Activated CD4-positive, alpha-beta T cell treated with anti-CD3 and anti-CD28 coated beads, Interleukin-2, amount 10 ng/mL, durations not matched to agents 24 days and 14 days (primary cell): Measurements from ENCODE around the gene PKDREJ. TPM values are rescaled to one million over a fixed set of nuclear protein-coding genes. Genes with fewer than 3 reads are reported as not detected.

Source experiments
- DNase-seq: peaks from one replicate; pipeline ENCODE4 v3.0.0; 2022
- H3K27ac Mint-ChIP-seq: one replicate; pipeline ENCODE4 v1.8.0; 2022; ENCODE audit warnings: mild to moderate bottlenecking, mixed read lengths
- H3K27me3 Mint-ChIP-seq: one replicate; pipeline ENCODE4 v1.8.0; 2022; ENCODE audit warnings: mixed read lengths
- H3K36me3 Mint-ChIP-seq: one replicate; pipeline ENCODE4 v1.8.0; 2022; ENCODE audit warnings: low read depth, mild to moderate bottlenecking, mixed read lengths
- H3K4me1 Mint-ChIP-seq: one replicate; pipeline ENCODE4 v1.8.0; 2021; ENCODE audit warnings: mixed read lengths
- H3K4me3 Mint-ChIP-seq: one replicate; pipeline ENCODE4 v1.8.0; 2022; ENCODE audit warnings: mild to moderate bottlenecking, moderate library complexity, mixed read lengths
- H3K9me3 Mint-ChIP-seq: one replicate; pipeline ENCODE4 v1.8.0; 2021; ENCODE audit warnings: mixed read lengths
- intact Hi-C: fragments of 100-400 bp; cut with micrococcal nuclease; formaldehyde crosslinking; loops from one replicate; pipeline ENCODE4 v1.15.1; 2023
- total RNA-seq: library from RNA; stranded (reverse); gene quantifications from 2 replicates; pipeline ENCODE4 v1.2.3, GENCODE V29; 2022

Gene PKDREJ
- total RNA-seq, 1 donor from 2014 or later = not detected

DNA sequence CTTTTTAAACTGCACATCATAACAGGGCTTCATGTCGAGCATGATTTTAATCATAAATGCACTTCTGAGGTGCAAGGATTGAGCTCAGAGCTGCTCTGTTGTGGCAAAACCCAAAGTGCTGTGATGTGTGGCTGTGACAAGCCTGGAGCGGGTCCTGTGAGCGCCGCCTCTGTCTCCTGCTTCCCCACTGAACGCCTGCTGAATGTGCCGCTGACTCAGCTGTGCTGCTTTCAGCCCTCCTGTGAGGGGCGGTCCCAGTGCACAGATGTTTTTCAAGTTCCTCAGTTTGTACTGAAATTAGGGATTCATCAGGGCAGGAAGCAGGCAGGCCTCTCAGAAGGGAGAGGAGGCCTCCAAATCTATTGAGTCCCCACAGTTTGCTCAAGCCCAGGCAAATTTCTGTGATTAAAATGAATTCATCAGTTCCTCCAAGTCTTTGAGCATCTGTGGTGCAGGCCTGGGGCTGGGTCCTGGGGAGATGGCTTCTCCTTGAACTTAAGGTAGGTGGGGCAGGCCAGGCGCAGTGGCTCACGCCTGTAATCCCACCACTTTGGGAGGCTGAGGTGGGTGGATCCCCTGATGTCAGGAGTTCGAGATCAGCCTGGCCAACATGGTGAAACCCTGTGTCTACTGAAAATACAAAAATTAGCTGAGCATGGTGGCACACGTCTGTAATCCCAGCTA is 30.6 kb upstream of the PKDREJ start:
- no peak for DNase-seq
- Mint-ChIP-seq H3K4me3 (no peak overlapping the region), H3K4me1 (peaks cover 35% of the 10 kb centered on the region), H3K27ac (peak overlapping the region; percentile 41), H3K9me3 (no peaks in the 10 kb centered on the region), H3K27me3 (no peaks in the 10 kb centered on the region), H3K36me3 (peaks cover 45% of the 10 kb centered on the region)
- intact Hi-C loops = no loop called here

DNA sequence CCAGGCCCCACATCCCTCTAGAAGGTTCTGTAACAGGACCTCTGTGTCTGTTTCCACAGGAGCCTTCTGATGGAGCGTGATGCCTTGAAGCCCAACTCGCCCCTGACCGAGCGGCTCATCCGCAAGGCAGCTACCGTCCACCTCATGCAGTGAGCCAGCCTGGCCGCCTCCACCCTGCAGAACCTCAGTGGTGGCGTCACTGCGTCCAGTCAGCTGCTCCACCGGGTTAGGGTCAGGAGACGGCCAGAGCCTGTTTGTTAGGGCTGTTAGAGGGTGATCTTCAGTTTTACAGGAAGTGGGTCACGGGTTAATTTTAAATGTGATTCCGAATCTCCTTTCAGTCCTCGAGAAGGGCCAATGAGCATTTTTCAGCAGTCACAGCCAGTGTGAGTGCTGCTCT is 29.6 kb upstream of the PKDREJ start:
- H3K4me1 Mint-ChIP-seq = peaks cover 34% of the 10 kb centered on the region
- H3K9me3 Mint-ChIP-seq = no peaks in the 10 kb centered on the region
- DNase-seq = no peak
- no peak overlapping the region for H3K4me3 Mint-ChIP-seq
- H3K27me3 Mint-ChIP-seq = no peaks in the 10 kb centered on the region
- no peak overlapping the region for H3K27ac Mint-ChIP-seq
- peaks cover 43% of the 10 kb centered on the region for H3K36me3 Mint-ChIP-seq
- intact Hi-C loops = no loop called here

DNA sequence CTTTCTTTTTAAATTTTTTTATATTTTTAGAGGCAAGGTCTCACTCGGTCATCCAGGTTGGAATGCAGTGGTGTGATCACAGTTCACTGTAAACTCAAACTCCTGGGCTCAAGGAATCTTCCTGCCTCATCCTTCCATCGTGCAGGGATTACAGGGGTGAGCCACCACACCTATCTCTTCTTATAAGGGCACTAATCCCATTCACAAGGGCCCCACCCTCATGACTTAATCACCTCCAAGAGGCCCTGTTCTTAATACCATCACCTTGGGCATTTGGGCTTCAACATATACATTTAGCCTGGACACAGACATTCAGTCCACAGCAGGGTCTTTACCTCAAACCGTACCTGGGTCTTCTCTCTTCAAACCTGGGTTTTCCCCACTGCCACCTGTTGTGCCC is 29.0 kb upstream of the PKDREJ start:
- H3K9me3 Mint-ChIP-seq = no peaks in the 10 kb centered on the region
- peaks cover 41% of the 10 kb centered on the region for H3K36me3 Mint-ChIP-seq
- H3K4me1 Mint-ChIP-seq = peaks cover 33% of the 10 kb centered on the region
- intact Hi-C loops = no loop called here
- no peak for DNase-seq
- no peak overlapping the region for H3K27ac Mint-ChIP-seq
- H3K4me3 Mint-ChIP-seq = no peak overlapping the region
- H3K27me3 Mint-ChIP-seq = no peaks in the 10 kb centered on the region

DNA sequence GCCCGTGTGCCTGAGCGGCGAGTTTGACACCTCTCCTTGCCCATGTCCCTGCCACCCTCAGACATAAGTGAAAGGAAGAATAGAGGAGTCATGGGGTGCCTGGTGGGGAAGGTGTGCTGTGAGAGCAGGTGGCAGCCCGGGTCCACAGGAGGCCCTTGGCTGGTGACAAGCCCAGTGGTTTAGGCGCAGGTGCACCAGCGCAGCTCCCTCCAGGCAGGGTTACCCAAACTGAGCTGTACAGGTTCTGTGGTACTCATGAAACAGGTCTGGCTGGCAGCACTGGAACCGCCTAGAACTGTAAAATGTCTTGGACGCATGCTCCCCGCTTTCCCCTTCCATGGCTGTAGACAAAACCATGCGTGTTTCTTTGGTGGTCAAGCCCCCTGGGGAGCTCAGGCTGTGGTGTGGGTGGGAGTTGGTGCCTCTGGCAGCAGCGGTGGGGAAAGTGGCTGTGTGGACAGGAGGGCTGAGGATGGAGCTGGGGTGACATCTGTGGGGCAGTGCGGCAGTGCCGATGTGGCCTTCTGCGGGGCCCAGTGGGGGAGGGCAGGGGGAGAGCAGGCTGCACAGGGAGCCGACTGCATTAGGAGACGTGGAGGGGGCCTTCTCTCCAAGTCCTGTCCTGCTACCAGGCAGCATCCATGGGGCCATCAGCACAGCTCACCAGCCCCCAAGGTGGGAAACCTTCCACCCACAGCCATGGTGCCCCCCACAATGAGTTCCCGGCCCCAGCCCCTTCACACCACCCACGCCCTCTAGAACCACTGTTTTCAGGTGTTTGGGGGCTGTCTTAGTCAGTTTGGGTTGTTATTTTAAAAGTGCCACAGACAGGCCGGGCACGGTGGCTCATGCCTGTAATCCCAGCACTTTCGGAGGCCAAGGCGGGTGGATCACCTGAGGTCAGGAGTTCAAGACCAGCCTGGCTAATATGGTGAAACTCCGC is 28.0 kb upstream of the PKDREJ start:
- peaks cover 28% of the 10 kb centered on the region for H3K4me1 Mint-ChIP-seq
- H3K27me3 Mint-ChIP-seq = no peaks in the 10 kb centered on the region
- H3K4me3 Mint-ChIP-seq = no peak overlapping the region
- no peaks in the 10 kb centered on the region for H3K9me3 Mint-ChIP-seq
- no peak for DNase-seq
- no peak overlapping the region for H3K27ac Mint-ChIP-seq
- intact Hi-C loops = no loop called here
- peaks cover 40% of the 10 kb centered on the region for H3K36me3 Mint-ChIP-seq

DNA sequence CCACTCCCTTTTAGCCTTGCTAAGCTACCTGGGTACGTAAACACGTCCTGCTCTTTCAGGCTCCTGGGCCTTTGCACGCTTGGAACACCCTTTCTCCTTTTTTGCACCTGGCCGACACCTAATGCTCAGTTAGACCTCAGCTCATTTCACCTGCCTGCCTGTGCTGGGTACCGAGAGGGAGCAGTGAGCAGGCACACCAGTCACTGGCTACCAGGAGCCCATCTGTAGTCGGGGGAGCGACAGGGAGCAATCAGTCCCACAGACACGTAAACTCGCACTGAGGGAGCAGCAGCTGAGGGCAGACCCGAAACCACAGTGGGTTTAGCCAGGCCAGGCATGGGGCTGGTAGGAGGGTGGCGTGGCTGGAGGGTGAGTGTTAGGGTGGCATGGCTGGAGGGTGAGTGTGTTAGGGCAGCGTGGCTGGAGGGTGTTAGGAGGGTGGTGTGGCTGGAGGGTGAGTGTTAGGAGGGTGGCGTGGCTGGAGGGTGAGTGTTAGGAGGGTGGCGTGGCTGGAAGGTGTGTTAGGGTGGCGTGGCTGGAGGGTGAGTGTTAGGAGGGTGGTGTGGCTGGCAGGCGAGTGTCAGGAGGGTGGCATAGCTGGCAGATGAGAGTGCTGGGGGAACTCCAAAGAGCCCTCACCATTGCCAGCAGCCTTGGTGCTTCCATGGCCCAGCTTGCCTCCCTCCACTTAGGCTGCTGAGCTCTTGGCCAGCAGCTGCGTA is 27.1 kb upstream of the PKDREJ start:
- intact Hi-C loops = no loop called here
- no peak overlapping the region for H3K27ac Mint-ChIP-seq
- H3K4me1 Mint-ChIP-seq = peaks cover 21% of the 10 kb centered on the region

DNA sequence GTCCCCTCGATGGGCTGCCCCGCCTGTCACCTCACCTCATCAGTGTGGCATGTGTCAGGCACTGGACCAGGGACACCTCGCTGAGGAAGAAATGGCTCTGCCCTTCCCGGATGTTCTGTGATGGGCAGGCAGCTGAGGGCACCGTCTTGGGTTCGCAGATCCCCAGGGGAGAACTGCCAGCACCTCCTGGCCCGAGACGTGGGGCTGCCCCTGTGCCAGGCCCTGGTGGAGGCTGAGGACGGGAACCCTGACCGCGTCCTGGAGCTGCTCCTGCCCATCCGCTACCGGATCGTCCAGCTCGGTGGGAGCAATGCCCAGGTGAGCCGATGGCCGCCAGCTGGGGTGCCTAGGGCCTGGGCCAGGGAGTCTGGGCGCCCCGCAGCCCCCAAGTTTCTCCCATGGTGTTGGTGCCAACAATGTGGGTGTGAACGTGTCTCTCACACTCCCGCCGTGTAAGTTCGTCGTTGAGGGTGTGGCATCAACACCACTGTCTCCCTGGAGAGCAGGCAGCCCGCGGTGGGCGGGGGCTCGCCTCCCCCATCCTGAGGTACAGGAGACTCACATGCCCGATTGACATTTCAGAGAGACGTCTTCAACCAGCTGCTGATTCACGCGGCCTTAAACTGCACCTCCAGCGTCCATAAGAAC is 26.2 kb upstream of the PKDREJ start:
- Mint-ChIP-seq H3K4me3 (no peak overlapping the region), H3K4me1 (peaks cover 16% of the 10 kb centered on the region), H3K27ac (no peak overlapping the region), H3K27me3 (no peaks in the 10 kb centered on the region), H3K36me3 (peaks cover 43% of the 10 kb centered on the region), H3K9me3 (no peaks in the 10 kb centered on the region)
- intact Hi-C loops = no loop called here
- no peak for DNase-seq

More for the DNA sequence above, 27.1 kb upstream of the PKDREJ start:
- no peaks in the 10 kb centered on the region for H3K9me3 Mint-ChIP-seq
- DNase-seq = no peak
- H3K27me3 Mint-ChIP-seq = no peaks in the 10 kb centered on the region
- peaks cover 45% of the 10 kb centered on the region for H3K36me3 Mint-ChIP-seq
- no peak overlapping the region for H3K4me3 Mint-ChIP-seq

DNA sequence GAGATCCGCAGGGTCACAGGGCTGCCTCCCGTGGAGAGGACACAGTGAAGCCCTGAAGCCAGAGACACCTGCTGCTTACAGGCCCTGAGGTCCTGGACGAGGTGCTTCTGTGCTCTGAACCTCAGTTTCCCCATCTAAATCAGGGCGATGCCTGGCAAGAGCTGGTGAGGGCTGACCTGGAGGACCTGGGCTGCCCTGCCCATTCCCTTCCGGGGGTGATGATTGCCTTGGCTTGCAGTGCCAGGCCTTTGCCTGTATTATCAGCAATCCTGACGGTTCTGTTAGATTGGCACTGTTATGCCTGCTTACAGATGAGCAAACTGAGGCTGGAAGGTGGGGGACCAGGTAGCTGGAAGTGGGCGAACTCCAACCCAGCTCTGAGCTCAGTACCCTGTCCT is 25.7 kb upstream of the PKDREJ start:
- intact Hi-C loops = no loop called here
- no peaks in the 10 kb centered on the region for H3K9me3 Mint-ChIP-seq
- no peak overlapping the region for H3K27ac Mint-ChIP-seq
- peaks cover 16% of the 10 kb centered on the region for H3K4me1 Mint-ChIP-seq
- no peaks in the 10 kb centered on the region for H3K27me3 Mint-ChIP-seq
- DNase-seq = no peak
- H3K4me3 Mint-ChIP-seq = no peak overlapping the region
- peaks cover 46% of the 10 kb centered on the region for H3K36me3 Mint-ChIP-seq

DNA sequence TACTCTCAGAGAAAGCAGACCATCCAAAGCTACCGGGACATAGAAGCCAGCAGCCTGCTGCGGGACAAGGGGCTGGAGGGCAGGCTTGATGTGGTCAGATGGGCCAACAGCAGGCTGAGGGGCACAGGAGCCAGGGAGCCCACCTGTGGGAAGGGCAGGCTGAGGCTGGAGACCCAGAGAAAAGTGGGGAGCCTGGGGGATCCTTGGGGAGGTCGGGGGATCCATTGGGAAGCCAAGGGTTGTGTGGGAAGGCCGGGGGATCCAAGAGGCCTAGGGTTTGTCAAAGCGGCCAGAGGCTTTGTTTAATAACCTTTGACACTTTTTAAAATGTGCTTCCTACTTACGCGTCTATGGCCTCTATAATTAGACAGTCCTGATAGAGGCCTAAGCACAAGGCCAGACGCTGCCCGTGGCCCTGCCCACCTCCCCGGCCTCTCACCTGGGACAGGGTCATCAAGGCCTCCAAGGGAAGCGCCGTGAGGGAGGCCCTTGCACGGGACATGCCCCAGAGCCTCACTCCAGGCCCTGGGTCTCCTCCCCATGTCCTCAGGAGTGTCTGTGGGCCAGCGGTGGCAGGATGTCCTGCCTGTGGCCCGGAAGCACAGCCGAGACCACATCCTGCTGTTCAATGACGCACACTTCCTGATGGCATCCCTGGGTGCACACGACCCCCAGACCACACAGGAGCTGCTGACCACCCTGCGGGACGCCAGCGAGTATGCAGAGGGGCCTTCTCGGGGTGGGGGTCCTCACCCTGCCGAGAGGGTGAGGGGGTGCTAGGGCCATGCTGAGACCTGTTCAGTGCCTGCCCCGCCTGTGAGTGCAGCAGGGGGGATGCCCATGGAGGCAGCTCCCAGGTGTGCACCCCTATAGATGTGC is 25.0 kb upstream of the PKDREJ start:
- Mint-ChIP-seq H3K27me3 (no peaks in the 10 kb centered on the region), H3K4me1 (peaks cover 10% of the 10 kb centered on the region), H3K27ac (peak overlapping the region; percentile 75), H3K36me3 (peaks cover 41% of the 10 kb centered on the region), H3K9me3 (no peaks in the 10 kb centered on the region), H3K4me3 (peak overlapping the region; percentile 56)
- peak; percentile 80 for DNase-seq
- intact Hi-C loops = no loop called here

DNA sequence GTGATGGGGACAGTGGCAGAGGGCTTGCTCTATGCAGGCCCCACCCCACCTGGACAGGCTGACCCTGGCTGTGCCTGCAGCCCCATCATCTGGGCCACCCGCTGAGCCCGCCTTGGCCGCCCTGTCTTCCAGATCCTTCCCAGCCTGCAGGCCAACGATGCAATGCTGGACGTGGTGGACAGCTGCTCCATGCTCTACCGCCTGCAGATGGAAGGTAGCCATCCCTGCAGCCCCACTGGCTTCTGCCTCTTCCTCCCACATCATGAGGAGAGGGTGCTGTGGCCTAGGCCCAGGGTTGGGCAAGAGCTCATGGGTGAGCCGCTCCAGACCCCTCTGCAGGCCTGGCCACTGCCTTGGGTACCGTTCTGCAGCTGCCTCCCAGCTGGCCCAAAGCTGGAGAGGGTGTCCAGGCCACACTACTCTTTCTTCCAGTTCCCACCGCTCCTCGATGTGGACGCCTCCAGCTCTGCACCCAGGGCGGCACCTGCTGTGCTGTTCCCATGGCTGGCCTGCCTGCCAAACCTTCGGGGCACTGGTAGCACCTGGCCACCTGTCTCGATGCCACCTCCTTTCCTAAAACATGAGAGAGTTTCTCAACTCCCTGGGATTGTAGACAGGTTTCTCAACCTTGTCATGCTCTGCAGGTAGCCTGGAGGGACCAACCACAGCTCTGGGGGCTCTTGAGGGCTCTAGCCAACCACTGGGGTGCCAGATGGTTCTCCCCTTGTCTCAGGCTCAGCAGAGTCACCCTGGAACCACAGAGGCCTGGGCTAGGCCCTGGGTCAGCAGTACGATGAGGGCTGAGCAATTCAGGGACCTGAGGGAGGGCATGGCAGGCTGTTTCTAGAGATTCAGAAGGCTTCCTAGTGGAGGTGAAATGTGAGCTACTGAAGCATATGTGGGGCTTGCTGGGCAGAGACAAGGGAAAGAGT is 24.1 kb upstream of the PKDREJ start:
- intact Hi-C loops = no loop called here
- Mint-ChIP-seq H3K27ac (peak overlapping the region; percentile 51), H3K9me3 (no peaks in the 10 kb centered on the region), H3K4me3 (peak overlapping the region; percentile 56), H3K4me1 (peaks cover 10% of the 10 kb centered on the region), H3K36me3 (peaks cover 37% of the 10 kb centered on the region), H3K27me3 (no peaks in the 10 kb centered on the region)
- no peak for DNase-seq

DNA sequence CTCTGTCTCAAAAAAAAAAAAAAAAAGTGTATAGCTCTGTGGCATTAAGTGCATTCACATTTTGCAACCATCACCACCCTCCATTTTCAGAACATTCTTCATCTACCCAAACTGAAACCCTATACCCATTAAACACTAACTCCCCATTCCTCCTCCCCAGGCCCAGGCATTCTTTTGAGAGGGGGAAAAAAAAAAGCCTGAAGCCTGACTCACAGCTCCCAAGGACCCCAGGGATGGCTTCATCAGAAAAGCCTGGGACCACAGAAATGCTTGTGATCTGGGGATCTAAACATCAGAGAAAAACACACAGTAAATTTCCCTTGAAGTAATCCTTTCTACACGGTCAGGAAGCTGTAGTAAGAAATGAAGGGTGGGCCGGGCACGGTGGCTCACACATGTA is 22.9 kb upstream of the PKDREJ start:
- no peaks in the 10 kb centered on the region for H3K9me3 Mint-ChIP-seq
- no peak for DNase-seq
- no peaks in the 10 kb centered on the region for H3K27me3 Mint-ChIP-seq
- no peak overlapping the region for H3K4me3 Mint-ChIP-seq
- H3K36me3 Mint-ChIP-seq = peaks cover 34% of the 10 kb centered on the region
- no peak overlapping the region for H3K27ac Mint-ChIP-seq
- peaks cover 10% of the 10 kb centered on the region for H3K4me1 Mint-ChIP-seq
- intact Hi-C loops = no loop called here

DNA sequence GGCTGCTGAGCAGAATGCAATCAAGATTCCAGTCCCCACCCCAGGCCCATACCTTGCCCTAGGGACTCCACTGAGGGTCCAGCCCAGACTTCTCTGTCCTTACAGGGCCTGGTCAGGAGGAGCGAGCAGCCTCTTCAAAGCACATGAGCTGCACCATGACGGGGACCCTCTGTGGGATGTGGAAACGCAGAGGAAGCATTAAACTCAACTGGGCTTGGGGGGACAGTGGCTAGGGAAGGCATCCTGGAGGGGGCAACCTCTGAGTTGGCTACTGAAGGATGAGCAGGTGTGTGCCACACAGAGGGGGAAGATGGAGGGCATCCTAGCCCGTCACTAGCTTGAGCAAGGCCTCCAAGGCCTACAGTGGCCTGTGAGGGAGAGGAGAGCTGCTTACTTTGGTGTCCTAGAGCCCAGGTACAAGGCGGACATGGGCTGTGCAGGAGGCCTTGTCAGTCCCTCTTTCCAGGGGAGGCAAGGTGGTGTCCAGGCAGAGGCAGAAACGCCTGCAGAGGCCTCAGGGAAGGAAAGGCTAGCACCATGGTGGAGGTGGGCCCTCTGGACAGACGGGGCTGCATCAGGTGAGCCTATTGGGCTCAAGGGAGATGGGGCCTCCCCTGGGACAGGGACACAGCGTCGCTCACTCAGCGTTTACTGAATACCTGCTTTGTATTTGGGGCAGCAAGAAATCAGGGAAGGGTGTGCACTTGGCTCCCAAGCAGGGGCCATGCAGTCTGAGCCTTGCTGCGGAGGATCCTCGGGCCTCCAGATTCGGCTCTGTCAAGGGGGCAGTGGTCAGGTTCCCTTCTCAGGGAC is 18.9 kb upstream of the PKDREJ start:
- H3K4me1 Mint-ChIP-seq = no peaks in the 10 kb centered on the region
- DNase-seq = no peak
- no peak overlapping the region for H3K27ac Mint-ChIP-seq
- H3K27me3 Mint-ChIP-seq = no peaks in the 10 kb centered on the region
- H3K36me3 Mint-ChIP-seq = peaks cover 28% of the 10 kb centered on the region
- no peaks in the 10 kb centered on the region for H3K9me3 Mint-ChIP-seq
- intact Hi-C loops = no loop called here
- H3K4me3 Mint-ChIP-seq = no peak overlapping the region
